DND-41 (cell line): Measurements from ENCODE around the gene ACAP3.

ENCODE experiments used
- ATAC-seq: fragments of 200-7000 bp; cut with Tn5 transposase; 3 replicates; pipeline ENCODE4 v1.9.1; 2021; ENCODE audit warnings: low read depth; ENCODE audit not compliant: insufficient read depth
- DNase-seq: peaks from one replicate; pipeline ENCODE4 v3.0.0-alpha.2; 2020
- H2AFZ ChIP-seq: 2 replicates; pipeline ENCODE4 v1.6.0; 2012; ENCODE audit warnings: low read depth, low read length
- H3K27ac ChIP-seq: 2 replicates; pipeline ENCODE4 v1.5.1; 2012; ENCODE audit warnings: low read length, inconsistent platforms
- H3K27me3 ChIP-seq: fragments of 200-600 bp; sonication (generic); 2 replicates; pipeline ENCODE4 v1.6.0; 2012; ENCODE audit warnings: low read length, mild to moderate bottlenecking, inconsistent platforms; ENCODE audit not compliant: insufficient read depth, poor library complexity
- H3K36me3 ChIP-seq: 2 replicates; pipeline ENCODE4 v1.5.1; 2012; ENCODE audit warnings: low read length, inconsistent platforms; ENCODE audit not compliant: insufficient read depth
- H3K4me1 ChIP-seq: 2 replicates; pipeline ENCODE4 v1.5.1; 2012; ENCODE audit warnings: mild to moderate bottlenecking, low read length; ENCODE audit not compliant: insufficient read depth
- H3K4me2 ChIP-seq: 2 replicates; pipeline ENCODE4 v1.6.0; 2012; ENCODE audit warnings: mild to moderate bottlenecking, moderate library complexity, low read length, inconsistent platforms; ENCODE audit not compliant: insufficient read depth
- H3K4me3 ChIP-seq, 2 experiments: fragments of 200-600 bp in 1 of 2; shearing (Covaris generic) in 1 of 2; 2 replicates each; pipeline ENCODE4 v1.5.1; 2012 to 2016; ENCODE audit warnings: inconsistent platforms in 2 of 2, low read length in 2 of 2, mild to moderate bottlenecking in 2 of 2, low read depth in 1 of 2, moderate library complexity in 1 of 2
- H3K79me2 ChIP-seq: 2 replicates; pipeline ENCODE4 v1.6.0; 2012; ENCODE audit warnings: low read length, inconsistent platforms; ENCODE audit not compliant: insufficient read depth
- H3K9ac ChIP-seq: 2 replicates; pipeline ENCODE4 v1.6.0; 2012; ENCODE audit warnings: low read depth, mild to moderate bottlenecking, inconsistent platforms, low read length, moderate library complexity
- H3K9me3 ChIP-seq: 2 replicates; pipeline ENCODE4 v1.5.1; 2012; ENCODE audit warnings: low read length, moderate library complexity, mild to moderate bottlenecking, inconsistent platforms; ENCODE audit not compliant: insufficient read depth, severe bottlenecking
- H4K20me1 ChIP-seq: 2 replicates; pipeline ENCODE4 v1.6.0; 2012; ENCODE audit warnings: low read length; ENCODE audit not compliant: insufficient read depth
- EZH2 ChIP-seq: IDR thresholded peaks from 3 replicates; pipeline ENCODE4 v1.6.1; 2012; ENCODE audit warnings: borderline replicate concordance, low read depth, mild to moderate bottlenecking, moderate library complexity, low read length, inconsistent platforms; ENCODE audit not compliant: severe bottlenecking
- TF ChIP-seq, protein P1 (sequence below): IDR thresholded peaks from 2 replicates; pipeline ENCODE4 v1.5.1; 2012; ENCODE audit warnings: borderline replicate concordance, low read length, moderate library complexity, mild to moderate bottlenecking; ENCODE audit not compliant: poor library complexity, severe bottlenecking; ENCODE audit errors: extremely low read depth

ACAP3 gene

DNA sequence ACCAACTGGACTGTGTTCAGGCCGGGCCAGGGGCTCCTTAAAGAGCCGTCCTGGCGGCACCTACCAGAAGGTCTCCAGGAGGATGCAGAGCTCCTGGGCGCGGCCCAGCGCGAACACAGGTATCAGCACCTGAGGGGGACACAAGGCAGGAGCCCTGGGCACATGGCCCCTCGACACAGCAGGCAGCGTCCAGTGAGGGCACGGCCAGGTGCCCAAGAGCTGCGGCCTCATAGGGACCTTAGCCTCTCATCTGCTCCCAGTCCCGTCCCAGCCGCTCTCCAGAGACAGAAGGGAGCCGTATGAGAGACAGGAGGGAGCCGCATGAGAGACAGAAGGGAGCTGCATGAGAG, 6.5 kb upstream of the ACAP3 start:
- Histone ChIP-seq H3K27ac (no peak overlapping the region), H3K9ac (no peak overlapping the region), H3K36me3 (peaks cover 85% of the 10 kb centered on the region), H3K4me1 (peaks cover 16% of the 10 kb centered on the region), H4K20me1 (peaks cover 66% of the 10 kb centered on the region), H3K27me3 (no peaks in the 10 kb centered on the region), H3K4me3 (no peak overlapping the region), H3K79me2 (peaks cover 69% of the 10 kb centered on the region), H2AFZ (no peak overlapping the region), H3K9me3 (no peaks in the 10 kb centered on the region), H3K4me2 (no peak overlapping the region)
- no peak for TF ChIP-seq EZH2
- TF ChIP-seq, protein P1, sequence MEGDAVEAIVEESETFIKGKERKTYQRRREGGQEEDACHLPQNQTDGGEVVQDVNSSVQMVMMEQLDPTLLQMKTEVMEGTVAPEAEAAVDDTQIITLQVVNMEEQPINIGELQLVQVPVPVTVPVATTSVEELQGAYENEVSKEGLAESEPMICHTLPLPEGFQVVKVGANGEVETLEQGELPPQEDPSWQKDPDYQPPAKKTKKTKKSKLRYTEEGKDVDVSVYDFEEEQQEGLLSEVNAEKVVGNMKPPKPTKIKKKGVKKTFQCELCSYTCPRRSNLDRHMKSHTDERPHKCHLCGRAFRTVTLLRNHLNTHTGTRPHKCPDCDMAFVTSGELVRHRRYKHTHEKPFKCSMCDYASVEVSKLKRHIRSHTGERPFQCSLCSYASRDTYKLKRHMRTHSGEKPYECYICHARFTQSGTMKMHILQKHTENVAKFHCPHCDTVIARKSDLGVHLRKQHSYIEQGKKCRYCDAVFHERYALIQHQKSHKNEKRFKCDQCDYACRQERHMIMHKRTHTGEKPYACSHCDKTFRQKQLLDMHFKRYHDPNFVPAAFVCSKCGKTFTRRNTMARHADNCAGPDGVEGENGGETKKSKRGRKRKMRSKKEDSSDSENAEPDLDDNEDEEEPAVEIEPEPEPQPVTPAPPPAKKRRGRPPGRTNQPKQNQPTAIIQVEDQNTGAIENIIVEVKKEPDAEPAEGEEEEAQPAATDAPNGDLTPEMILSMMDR = no peak
- ATAC-seq (no peak), DNase-seq (no peak)

DNA sequence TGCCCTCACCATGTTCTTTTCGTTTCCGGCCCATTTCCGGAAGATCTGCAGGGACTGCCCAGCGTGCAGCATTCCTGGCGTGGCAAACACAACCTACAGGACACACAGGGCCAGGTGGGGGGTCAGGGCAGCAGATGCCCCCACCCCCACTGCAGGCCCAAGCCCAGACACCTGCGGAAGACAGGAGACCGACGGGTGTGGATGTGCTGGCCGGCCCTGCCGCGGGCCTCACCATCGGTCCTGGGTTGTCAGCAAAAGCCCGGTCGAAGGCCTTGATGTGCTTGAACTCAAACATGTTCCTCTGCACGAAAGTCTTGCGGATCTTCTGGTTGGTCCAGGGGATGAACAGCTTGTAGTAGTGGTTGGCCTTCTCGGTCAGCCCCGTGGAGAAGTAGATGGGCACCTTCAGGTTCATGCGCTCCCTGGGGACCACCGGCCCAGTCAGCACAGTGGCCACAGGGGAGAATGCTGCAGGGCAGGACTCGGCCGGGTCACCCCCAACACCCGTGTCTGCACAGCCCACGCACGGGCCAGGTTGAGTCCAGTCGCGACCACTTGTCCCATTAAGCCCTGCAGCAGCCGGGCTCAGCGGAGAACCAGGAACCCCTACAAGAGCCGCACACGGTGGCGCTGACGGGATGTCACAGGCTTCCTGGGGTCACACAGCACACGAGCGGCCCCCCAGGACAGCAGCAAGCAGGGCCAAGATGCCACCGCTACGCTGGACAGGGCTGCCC, 5.9 kb upstream of the ACAP3 start:
- Histone ChIP-seq H3K27me3 (no peaks in the 10 kb centered on the region), H3K9me3 (no peaks in the 10 kb centered on the region), H3K4me2 (no peak overlapping the region), H3K36me3 (peaks cover 85% of the 10 kb centered on the region), H3K9ac (no peak overlapping the region), H3K4me3 (no peak overlapping the region), H4K20me1 (peaks cover 61% of the 10 kb centered on the region), H3K4me1 (peaks cover 20% of the 10 kb centered on the region), H3K27ac (no peak overlapping the region), H2AFZ (no peak overlapping the region), H3K79me2 (peaks cover 69% of the 10 kb centered on the region)
- ATAC-seq = no peak
- DNase-seq = no peak
- TF ChIP-seq, protein P1 = no peak
- no peak for TF ChIP-seq EZH2

DNA sequence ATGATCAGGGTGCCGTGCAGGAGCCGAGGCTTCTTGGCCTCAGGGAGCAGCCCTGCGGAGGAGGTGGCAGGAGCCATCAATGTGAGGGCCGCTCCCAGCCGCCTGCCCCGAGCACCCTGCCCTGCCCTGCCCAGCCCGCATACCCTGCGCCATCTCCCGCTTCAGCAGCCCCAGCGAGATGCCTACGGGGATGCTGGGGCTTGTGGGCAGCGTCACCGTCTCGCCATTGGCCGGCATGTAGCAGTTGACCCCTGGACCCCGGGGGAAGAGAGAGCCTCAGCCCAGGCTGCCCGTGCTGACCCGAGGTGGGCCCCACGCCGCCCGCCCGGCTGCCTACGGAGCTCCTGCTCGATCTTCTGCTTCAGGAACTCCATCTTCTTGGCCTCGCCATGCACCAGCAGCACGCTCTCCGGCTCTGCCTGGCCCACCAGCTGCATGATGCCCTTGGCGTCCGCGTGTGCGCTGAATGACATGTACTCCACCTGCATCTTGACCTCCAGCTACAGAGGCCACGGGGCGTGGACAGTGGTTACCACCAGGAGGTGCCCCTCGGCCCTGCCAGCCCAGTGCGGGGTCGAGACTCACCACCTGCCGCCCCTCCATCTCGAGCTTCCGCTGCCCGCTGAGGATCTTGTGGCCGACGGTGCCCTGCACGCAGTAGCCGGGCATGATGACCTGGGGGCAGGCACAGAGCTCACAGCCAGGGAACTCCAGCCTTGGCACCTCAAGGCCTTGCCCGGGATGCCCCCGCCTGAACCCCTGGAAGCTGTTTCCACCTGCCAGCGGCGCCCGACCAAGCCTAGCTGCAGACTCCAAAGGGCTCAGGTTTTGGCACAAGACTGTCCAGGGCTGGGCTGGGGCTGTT, 5.0 kb upstream of the ACAP3 start:
- peaks cover 78% of the 10 kb centered on the region for H3K36me3 ChIP-seq

More for the DNA sequence above, 5.0 kb upstream of the ACAP3 start:
- Histone ChIP-seq H3K27ac (no peak overlapping the region), H3K27me3 (no peaks in the 10 kb centered on the region), H3K9ac (no peak overlapping the region), H3K9me3 (no peaks in the 10 kb centered on the region), H3K4me2 (no peak overlapping the region), H3K4me1 (peaks cover 20% of the 10 kb centered on the region), H2AFZ (no peak overlapping the region), H3K4me3 (no peak overlapping the region), H3K79me2 (peaks cover 65% of the 10 kb centered on the region), H4K20me1 (peaks cover 55% of the 10 kb centered on the region)
- no peak for TF ChIP-seq EZH2
- TF ChIP-seq, protein P1 = no peak
- DNase-seq = no peak
- ATAC-seq = no peak
